Hepatocyte (in vitro differentiated cells): ENCODE data around the gene AP2A1. TPM values are rescaled to one million over a fixed set of nuclear protein-coding genes. Genes with fewer than 3 reads are reported as not detected.
A peak's percentile ranks its signal among the peaks of the same experiment; 100 is the strongest.
"Not testable (repeated sequence)": the region's sequence is repeated elsewhere in the genome, so short reads cannot be mapped to it uniquely, and the experiment has no call there.

ENCODE experiments used
- DNase-seq: peaks from one replicate; pipeline ENCODE4 v3.0.0-alpha.2; 2016; ENCODE audit warnings: low spot score
- H2AFZ ChIP-seq: fragments of 200-600 bp; sonication (generic); 2 replicates; pipeline ENCODE4 v1.6.0; 2016; ENCODE audit warnings: antibody characterized with exemption, mild to moderate bottlenecking
- H3K27ac ChIP-seq: fragments of 200-600 bp; sonication (generic); 2 replicates; pipeline ENCODE4 v1.5.1; 2016; ENCODE audit warnings: mild to moderate bottlenecking
- H3K27me3 ChIP-seq: fragments of 200-600 bp; sonication (generic); 2 replicates; pipeline ENCODE4 v1.6.1; 2016
- H3K36me3 ChIP-seq: fragments of 200-600 bp; sonication (generic); replicated peaks from 2 replicates; pipeline ENCODE4 v1.5.1; 2016; ENCODE audit warnings: low read depth; ENCODE audit not compliant: insufficient read depth
- H3K4me1 ChIP-seq: fragments of 200-600 bp; sonication (generic); 2 replicates; pipeline ENCODE4 v1.5.1; 2016; ENCODE audit warnings: mild to moderate bottlenecking, moderate library complexity; ENCODE audit not compliant: insufficient read depth
- H3K4me2 ChIP-seq: fragments of 200-600 bp; sonication (generic); 2 replicates; pipeline ENCODE4 v1.6.0; 2016
- H3K4me3 ChIP-seq: fragments of 200-600 bp; sonication (generic); 2 replicates; pipeline ENCODE4 v1.5.1; 2016; ENCODE audit warnings: mild to moderate bottlenecking
- H3K79me2 ChIP-seq: fragments of 200-600 bp; sonication (generic); 2 replicates; pipeline ENCODE4 v1.6.0; 2017; ENCODE audit warnings: mild to moderate bottlenecking
- H3K9me2 ChIP-seq: fragments of 200-600 bp; sonication (generic); replicated peaks from 2 replicates; pipeline ENCODE4 v1.6.0; 2017; ENCODE audit warnings: mild to moderate bottlenecking; ENCODE audit not compliant: insufficient read depth
- H3K9me3 ChIP-seq: fragments of 200-600 bp; sonication (generic); 2 replicates; pipeline ENCODE4 v1.5.1; 2016; ENCODE audit warnings: low read depth, mild to moderate bottlenecking
- H4K20me1 ChIP-seq: fragments of 200-600 bp; sonication (generic); 2 replicates; pipeline ENCODE4 v1.6.0; 2016; ENCODE audit warnings: mild to moderate bottlenecking; ENCODE audit not compliant: insufficient read depth, poor library complexity, severe bottlenecking
- EZH2 ChIP-seq: fragments of 200-600 bp; sonication (generic); IDR thresholded peaks from 2 replicates; pipeline ENCODE4 v1.6.1; 2016; ENCODE audit warnings: antibody characterized with exemption, mild to moderate bottlenecking, borderline replicate concordance
- EZH2phosphoT487 ChIP-seq: fragments of 200-600 bp; sonication (generic); IDR thresholded peaks from one replicate; pipeline ENCODE4 v1.6.1; 2018; ENCODE audit warnings: antibody characterized with exemption, mild to moderate bottlenecking, low read depth, moderate library complexity; ENCODE audit not compliant: unreplicated experiment, severe bottlenecking
- WGBS: methylation state at CpG from one replicate; pipeline ENCODE4 v1.1.6; 2016; ENCODE audit warnings: low lambda C conversion rate; ENCODE audit errors: missing lambda C conversion rate; 5-methylcytosine and 5-hydroxymethylcytosine counted together
- polyA plus RNA-seq: library from polyadenylated mRNA; unstranded; fragments of >200 nt; fragmentation: Nextera tagmentation; extraction: Ambion mirVana; gene quantifications from 2 replicates; pipeline ENCODE4 v1.2.1, GENCODE V29; 2016
- total RNA-seq: library from RNA; depleted of rRNA; stranded (reverse); fragments of >200 nt; gene quantifications from 2 replicates; pipeline ENCODE4 v1.2.3, GENCODE V29; 2014
- TF ChIP-seq, protein P1 (sequence below): fragments of 200-600 bp; sonication (generic); IDR thresholded peaks from 2 replicates; pipeline ENCODE4 v1.5.1; 2016; ENCODE audit warnings: antibody characterized with exemption, mild to moderate bottlenecking; ENCODE audit not compliant: poor library complexity

The AP2A1 gene
- total and polyA plus RNA-seq, 2 experiments from 2014 or later = 62.1 to 64.8 TPM

- Histone ChIP-seq H3K9me2 (no peaks in the 10 kb centered on the region), H2AFZ (peak overlapping the region; percentile 0), H3K9me3 (no peaks in the 10 kb centered on the region), H4K20me1 (no peaks in the 10 kb centered on the region), H3K4me1 (peaks cover 19% of the 10 kb centered on the region), H3K27ac (peak overlapping the region; percentile 71), H3K36me3 (no peaks in the 10 kb centered on the region), H3K4me3 (no peak overlapping the region), H3K27me3 (no peaks in the 10 kb centered on the region), H3K79me2 (peaks cover 31% of the 10 kb centered on the region), H3K4me2 (peak overlapping the region; percentile 73)
- DNase-seq = no peak
- WGBS = 72% methylated on average over 14 of the region's 14 CpGs
- TF ChIP-seq, protein P1, sequence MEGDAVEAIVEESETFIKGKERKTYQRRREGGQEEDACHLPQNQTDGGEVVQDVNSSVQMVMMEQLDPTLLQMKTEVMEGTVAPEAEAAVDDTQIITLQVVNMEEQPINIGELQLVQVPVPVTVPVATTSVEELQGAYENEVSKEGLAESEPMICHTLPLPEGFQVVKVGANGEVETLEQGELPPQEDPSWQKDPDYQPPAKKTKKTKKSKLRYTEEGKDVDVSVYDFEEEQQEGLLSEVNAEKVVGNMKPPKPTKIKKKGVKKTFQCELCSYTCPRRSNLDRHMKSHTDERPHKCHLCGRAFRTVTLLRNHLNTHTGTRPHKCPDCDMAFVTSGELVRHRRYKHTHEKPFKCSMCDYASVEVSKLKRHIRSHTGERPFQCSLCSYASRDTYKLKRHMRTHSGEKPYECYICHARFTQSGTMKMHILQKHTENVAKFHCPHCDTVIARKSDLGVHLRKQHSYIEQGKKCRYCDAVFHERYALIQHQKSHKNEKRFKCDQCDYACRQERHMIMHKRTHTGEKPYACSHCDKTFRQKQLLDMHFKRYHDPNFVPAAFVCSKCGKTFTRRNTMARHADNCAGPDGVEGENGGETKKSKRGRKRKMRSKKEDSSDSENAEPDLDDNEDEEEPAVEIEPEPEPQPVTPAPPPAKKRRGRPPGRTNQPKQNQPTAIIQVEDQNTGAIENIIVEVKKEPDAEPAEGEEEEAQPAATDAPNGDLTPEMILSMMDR = no peak
- TF ChIP-seq EZH2 = no peak
- no peak for TF ChIP-seq EZH2phosphoT487
These were observed 49.8 kb downstream of the AP2A1 start for GRCh38 chr19:49816590-49816989.

GRCh38 chr19:49817964-49818648 lies 51.3 kb downstream of the AP2A1 start, which contains the start of gene MED25:
TSS of gene MED25 (plus strand) at chr19:49818289. CDS start at chr19:49818342, 53 bp downstream.
- WGBS = 1% methylated on average over 55 of the region's 57 CpGs
- Histone ChIP-seq H3K4me3 (peak within 1 kb of the TSS; percentile 66), H3K4me2 (peak within 1 kb of the TSS; percentile 73), H3K9me3 (no peaks in the 10 kb centered on the region), H3K9me2 (no peaks in the 10 kb centered on the region), H2AFZ (peak within 1 kb of the TSS; percentile 85), H3K4me1 (peaks cover 19% of the 10 kb centered on the region), H3K79me2 (peaks cover 45% of the 10 kb centered on the region), H3K36me3 (no peaks in the 10 kb centered on the region), H3K27me3 (no peaks in the 10 kb centered on the region), H4K20me1 (peaks cover 3% of the 10 kb centered on the region), H3K27ac (peak within 1 kb of the TSS; percentile 97)
- peak; percentile 92 for DNase-seq
- TF ChIP-seq EZH2 (no peak), EZH2phosphoT487 (no peak)

DNA sequence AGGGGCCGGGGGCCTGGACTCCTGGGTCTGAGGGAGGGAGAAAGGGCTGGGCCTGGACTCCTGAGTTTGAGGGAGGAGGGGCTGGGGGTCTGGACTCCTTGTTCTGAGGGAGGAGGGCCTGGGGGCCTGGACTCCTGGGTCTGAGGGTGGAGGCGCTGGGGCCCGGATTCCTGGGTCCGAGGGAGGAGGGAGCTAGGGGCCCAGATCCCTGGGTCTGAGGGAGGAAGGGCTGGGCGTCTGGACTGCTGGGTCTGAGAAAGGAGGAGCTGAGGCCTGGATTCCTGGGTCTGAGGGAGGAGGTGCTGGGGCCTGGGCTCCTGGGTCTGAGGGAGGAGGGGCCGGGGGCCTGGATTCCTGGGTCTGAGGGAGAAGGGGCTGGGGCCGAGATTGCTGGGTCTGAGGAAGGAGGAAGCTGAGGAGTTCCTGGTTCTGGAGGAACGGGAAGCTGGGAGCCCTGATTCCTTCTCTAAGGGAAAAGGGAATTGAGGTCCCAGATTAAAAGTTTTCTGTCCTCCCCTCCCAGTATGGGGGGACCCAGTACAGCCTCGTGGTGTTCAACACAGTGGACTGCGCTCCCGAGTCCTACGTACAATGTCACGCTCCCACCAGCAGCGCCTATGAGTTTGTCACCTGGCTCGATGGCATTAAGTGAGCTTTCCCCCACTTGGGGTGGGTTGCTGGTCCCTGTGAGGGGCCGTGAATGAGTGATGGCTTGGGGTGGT lies 52.0 kb downstream of the AP2A1 start:
- Histone ChIP-seq H4K20me1 (peaks cover 9% of the 10 kb centered on the region), H3K27me3 (no peaks in the 10 kb centered on the region), H3K4me3 (peak overlapping the region; percentile 66), H3K4me2 (peak overlapping the region; percentile 73), H3K9me2 (no peaks in the 10 kb centered on the region), H3K27ac (peak overlapping the region; percentile 97), H3K79me2 (peaks cover 52% of the 10 kb centered on the region), H3K36me3 (no peaks in the 10 kb centered on the region), H3K4me1 (peaks cover 19% of the 10 kb centered on the region), H2AFZ (peak overlapping the region; percentile 85), H3K9me3 (no peaks in the 10 kb centered on the region)
- 46% methylated on average over 11 of the region's 16 CpGs for WGBS
- DNase-seq = peak; percentile 67
- TF ChIP-seq, protein P1 = no peak
- TF ChIP-seq EZH2 (no peak), EZH2phosphoT487 (no peak)

DNA sequence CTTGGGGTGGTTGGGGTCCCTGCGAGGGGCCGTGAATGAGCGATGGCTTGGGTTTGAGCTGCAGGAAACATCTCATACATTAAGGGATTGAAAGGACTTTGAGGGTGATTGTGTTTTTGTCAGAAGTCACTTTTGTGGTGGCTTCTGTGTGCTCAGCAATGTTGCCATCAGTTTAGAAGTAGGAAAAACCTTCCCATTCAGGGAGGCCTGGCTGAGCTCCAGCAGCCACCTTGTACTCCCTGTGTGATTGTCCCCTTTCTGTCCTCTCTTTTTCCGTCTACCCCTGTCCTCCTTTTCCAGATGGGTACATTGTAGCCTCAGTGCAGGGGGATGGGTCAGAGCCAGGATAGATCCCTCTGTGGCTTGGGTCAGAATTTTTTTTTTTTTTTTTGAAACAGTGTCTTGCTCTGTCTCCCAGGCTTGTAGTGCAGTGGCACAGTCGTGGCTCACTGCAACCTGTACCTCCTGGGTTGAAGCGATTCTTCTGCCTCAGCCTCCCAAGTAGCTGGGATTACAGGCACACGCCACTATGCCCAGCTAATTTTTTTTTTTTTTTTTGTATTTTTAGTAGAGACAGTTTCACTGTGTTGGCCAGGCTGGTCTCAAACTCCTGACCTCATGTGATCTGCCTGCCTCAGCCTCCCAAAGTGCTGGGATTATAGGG lies 52.8 kb downstream of the AP2A1 start:
- Histone ChIP-seq H3K4me1 (peaks cover 19% of the 10 kb centered on the region), H3K27ac (peak overlapping the region; percentile 97), H3K4me3 (peak overlapping the region; percentile 66), H3K4me2 (peak overlapping the region; percentile 73), H3K79me2 (peaks cover 60% of the 10 kb centered on the region)
- whole genome bisulfite sequencing = 76% methylated on average over 7 of the region's 7 CpGs
- H3K9me2 ChIP-seq, H3K36me3 ChIP-seq, H2AFZ ChIP-seq, H3K27me3 ChIP-seq, H3K9me3 ChIP-seq, DNase-seq, H4K20me1 ChIP-seq: not testable (repeated sequence)
